ENCODE data around the gene HSPB9. TPM values are rescaled to one million over a fixed set of nuclear protein-coding genes. Genes with fewer than 3 reads are reported as not detected.

HSPB9 gene
- total RNA-seq, 1 experiment from 2014 or later = 0.46 TPM

- CTCF ChIA-PET = interaction anchor here (0.6 to 4.5 kb wide), 12 partner anchors 11 to 408 kb away, joined by 3 to 54 read pairs (median 4); partner anchors contain the start of genes KCNH4 and NKIRAS2
- Mint-ChIP-seq H3K27ac (no peak overlapping the region), H3K27me3 (ENCODE audit: low read depth) (no peaks in the 10 kb centered on the region), H3K4me3 (no peak overlapping the region), H3K9me3 (no peaks in the 10 kb centered on the region), H3K4me1 (peaks cover 31% of the 10 kb centered on the region), H3K36me3 (peaks cover 25% of the 10 kb centered on the region)
- POLR2A ChIA-PET = interaction anchor here (0.5 kb wide), 1 partner anchor 158 kb away, joined by 3 read pairs; no protein-coding TSS in a partner anchor
- TF ChIP-seq CBFB (CRISPR knock-in tag; IDR thresholded peaks at IDR 0.05; ENCODE audit: low read depth) = no peak
- TF ChIP-seq NFE2L1 (CRISPR knock-in tag; IDR thresholded peaks at IDR 0.05) = no peak
- TF ChIP-seq ERG (CRISPR knock-in tag; IDR thresholded peaks at IDR 0.05) = no peak
- no peak for TF ChIP-seq KAT7 (CRISPR knock-in tag; IDR thresholded peaks at IDR 0.05; ENCODE audit: borderline replicate concordance)
- no peak for TF ChIP-seq ZNF416 (CRISPR knock-in tag; IDR thresholded peaks at IDR 0.05)
- TF ChIP-seq JAZF1 (CRISPR knock-in tag; IDR thresholded peaks at IDR 0.05) = no peak
- no peak for TF ChIP-seq IRF1 (CRISPR knock-in tag; IDR thresholded peaks at IDR 0.05)
- no peak for TF ChIP-seq ZNF532 (CRISPR knock-in tag; IDR thresholded peaks at IDR 0.05; ENCODE audit: borderline replicate concordance)
- TF ChIP-seq JUN (CRISPR knock-in tag; IDR thresholded peaks at IDR 0.05) = no peak
- no peak for TF ChIP-seq NFATC4 (CRISPR knock-in tag; IDR thresholded peaks at IDR 0.05)
- no peak for TF ChIP-seq ZNF263 (CRISPR knock-in tag; IDR thresholded peaks at IDR 0.05; ENCODE audit: low read depth)
- no peak for TF ChIP-seq AFF4 (CRISPR knock-in tag; IDR thresholded peaks at IDR 0.05; ENCODE audit: borderline replicate concordance)
- TF ChIP-seq FOXP4 (CRISPR knock-in tag; IDR thresholded peaks at IDR 0.05) = no peak
- TF ChIP-seq ATF1 (CRISPR knock-in tag; IDR thresholded peaks at IDR 0.05) = no peak
- no peak for TF ChIP-seq CDX4 (CRISPR knock-in tag; IDR thresholded peaks at IDR 0.05; ENCODE audit: borderline replicate concordance)
- ATAC-seq = no peak
- no peak for DNase-seq (ENCODE audit: low spot score)
These were observed 3.3 kb upstream of the HSPB9 start for GRCh38 chr17:42119301-42119700.
